ENCODE data around the gene CEPT1.

CEPT1 gene

GRCh38 chr1:111196213-111196612, 56.2 kb downstream of the CEPT1 start:
- DNase-seq (ENCODE audit: low spot score) = no peak
- in situ Hi-C loops (cut with MboI; ENCODE audit: low pct_unique_long_range_greater_than_20kb, low sequenced_read_pairs, unreplicated experiment) = no loop called here
- TF ChIP-seq CTCF (IDR thresholded peaks at IDR 0.05; ENCODE audit: extremely low read depth, insufficient read depth, missing control alignments) = no peak

GRCh38 chr1:111197598-111198284, 57.7 kb downstream of the CEPT1 start:
- in situ Hi-C loops (cut with MboI; ENCODE audit: low pct_unique_long_range_greater_than_20kb, low sequenced_read_pairs, unreplicated experiment) = no loop called here
- peak; percentile 68 for TF ChIP-seq CTCF (IDR thresholded peaks at IDR 0.05; ENCODE audit: extremely low read depth, insufficient read depth, missing control alignments)
- peak; percentile 58 for DNase-seq (ENCODE audit: low spot score)

GRCh38 chr1:111198836-111199235, 58.8 kb downstream of the CEPT1 start:
- in situ Hi-C loops (cut with MboI; ENCODE audit: low pct_unique_long_range_greater_than_20kb, low sequenced_read_pairs, unreplicated experiment) = no loop called here
- no peak for TF ChIP-seq CTCF (IDR thresholded peaks at IDR 0.05; ENCODE audit: extremely low read depth, insufficient read depth, missing control alignments)

GRCh38 chr1:111199329-111199728, 59.3 kb downstream of the CEPT1 start:
- in situ Hi-C loops (cut with MboI; ENCODE audit: low pct_unique_long_range_greater_than_20kb, low sequenced_read_pairs, unreplicated experiment) = no loop called here
- TF ChIP-seq CTCF (IDR thresholded peaks at IDR 0.05; ENCODE audit: extremely low read depth, insufficient read depth, missing control alignments) = no peak
- DNase-seq (ENCODE audit: low spot score) = no peak

More at GRCh38 chr1:111198836-111199235, 58.8 kb downstream of the CEPT1 start:
- no peak for DNase-seq (ENCODE audit: low spot score)

- in situ Hi-C loops (cut with MboI; ENCODE audit: low pct_unique_long_range_greater_than_20kb, low sequenced_read_pairs, unreplicated experiment) = loop anchor here (25.0 kb wide), 2 partner anchors 412 to 562 kb away; partner anchors contain the start of genes DDX20 and RAP1A
- no peak for DNase-seq (ENCODE audit: low spot score)
- TF ChIP-seq CTCF (IDR thresholded peaks at IDR 0.05; ENCODE audit: extremely low read depth, insufficient read depth, missing control alignments) = no peak
These were observed 60.1 kb downstream of the CEPT1 start, which contains the start of gene DENND2D for GRCh38 chr1:111199881-111200801. DENND2D (minus strand) TSS chr1:111200646; CDS start chr1:111200459, 187 bp downstream.

- no peak for DNase-seq (ENCODE audit: low spot score)
- no peak for TF ChIP-seq CTCF (IDR thresholded peaks at IDR 0.05; ENCODE audit: extremely low read depth, insufficient read depth, missing control alignments)
- in situ Hi-C loops (cut with MboI; ENCODE audit: low pct_unique_long_range_greater_than_20kb, low sequenced_read_pairs, unreplicated experiment) = loop anchor here (25.0 kb wide), 2 partner anchors 412 to 562 kb away; partner anchors contain the start of genes DDX20 and RAP1A
These were observed 60.8 kb downstream of the CEPT1 start for GRCh38 chr1:111200802-111201161.

Measured in GM13977 (cell line).